ENCODE data around the gene CDH4. TPM values are rescaled to one million over a fixed set of nuclear protein-coding genes. Genes with fewer than 3 reads are reported as not detected.

CDH4 gene
- polyA plus RNA-seq, 1 experiment = 1.5 TPM

- ChIA-PET POLR2A (no interaction called here), CTCF (no interaction called here)
- Histone ChIP-seq H3K4me3 (ENCODE audit: low read depth, low read length) (no peak overlapping the region), H3K27me3 (ENCODE audit: control insufficient read depth, insufficient read depth, low read length) (no peaks in the 10 kb centered on the region), H3K36me3 (ENCODE audit: control insufficient read depth, insufficient read depth, low read length) (no peaks in the 10 kb centered on the region)
- TF ChIP-seq, protein P1, sequence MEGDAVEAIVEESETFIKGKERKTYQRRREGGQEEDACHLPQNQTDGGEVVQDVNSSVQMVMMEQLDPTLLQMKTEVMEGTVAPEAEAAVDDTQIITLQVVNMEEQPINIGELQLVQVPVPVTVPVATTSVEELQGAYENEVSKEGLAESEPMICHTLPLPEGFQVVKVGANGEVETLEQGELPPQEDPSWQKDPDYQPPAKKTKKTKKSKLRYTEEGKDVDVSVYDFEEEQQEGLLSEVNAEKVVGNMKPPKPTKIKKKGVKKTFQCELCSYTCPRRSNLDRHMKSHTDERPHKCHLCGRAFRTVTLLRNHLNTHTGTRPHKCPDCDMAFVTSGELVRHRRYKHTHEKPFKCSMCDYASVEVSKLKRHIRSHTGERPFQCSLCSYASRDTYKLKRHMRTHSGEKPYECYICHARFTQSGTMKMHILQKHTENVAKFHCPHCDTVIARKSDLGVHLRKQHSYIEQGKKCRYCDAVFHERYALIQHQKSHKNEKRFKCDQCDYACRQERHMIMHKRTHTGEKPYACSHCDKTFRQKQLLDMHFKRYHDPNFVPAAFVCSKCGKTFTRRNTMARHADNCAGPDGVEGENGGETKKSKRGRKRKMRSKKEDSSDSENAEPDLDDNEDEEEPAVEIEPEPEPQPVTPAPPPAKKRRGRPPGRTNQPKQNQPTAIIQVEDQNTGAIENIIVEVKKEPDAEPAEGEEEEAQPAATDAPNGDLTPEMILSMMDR (IDR thresholded peaks at IDR 0.05; ENCODE audit: insufficient read depth, low read depth, low read length) = no peak
- no peak for DNase-seq (ENCODE audit: low read depth)
Observed at GRCh38 chr20:61839223-61839911, 587.3 kb downstream of the CDH4 start.

- Histone ChIP-seq H3K4me3 (ENCODE audit: low read depth, low read length) (no peak overlapping the region), H3K36me3 (ENCODE audit: control insufficient read depth, insufficient read depth, low read length) (no peaks in the 10 kb centered on the region), H3K27me3 (ENCODE audit: control insufficient read depth, insufficient read depth, low read length) (no peaks in the 10 kb centered on the region)
- TF ChIP-seq, protein P1 (IDR thresholded peaks at IDR 0.05; ENCODE audit: insufficient read depth, low read depth, low read length) = no peak
- POLR2A ChIA-PET = no interaction called here
- no peak for DNase-seq (ENCODE audit: low read depth)
- CTCF ChIA-PET = no interaction called here
Observed at GRCh38 chr20:61839912-61840778, 588.1 kb downstream of the CDH4 start.

DNA sequence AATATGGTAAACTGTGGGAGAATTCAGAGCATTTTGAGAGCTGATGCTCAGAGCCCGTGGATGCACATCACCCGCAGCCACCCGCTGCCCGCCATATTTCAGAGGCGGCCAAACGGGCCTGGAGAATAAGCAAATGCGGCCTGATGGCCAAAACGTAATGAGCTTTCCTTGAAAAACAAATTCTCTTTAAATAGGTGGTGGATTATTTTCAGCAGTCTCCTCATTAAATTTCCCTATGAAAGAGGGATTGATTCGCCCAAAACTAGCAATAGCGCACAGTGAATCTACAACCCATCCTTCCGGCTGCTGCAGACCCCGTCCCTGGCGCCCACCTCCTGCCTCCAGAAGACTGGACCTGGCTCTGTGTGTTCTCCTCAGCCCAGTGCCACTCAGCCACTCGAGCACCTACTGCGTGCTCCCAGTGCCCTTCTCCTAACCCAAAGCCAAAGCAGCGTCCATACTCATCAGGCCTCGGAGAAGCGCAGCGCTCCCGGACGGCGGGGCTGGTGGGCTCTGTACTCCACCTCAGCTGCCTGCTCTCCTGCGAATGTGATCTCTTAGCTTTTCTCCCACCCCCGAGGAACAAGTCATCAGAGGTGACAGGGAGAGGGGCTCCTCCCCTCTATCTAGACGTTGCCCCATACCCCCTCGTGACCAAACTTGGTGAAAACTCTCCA, 588.9 kb downstream of the CDH4 start:
- TF ChIP-seq, protein P1 (IDR thresholded peaks at IDR 0.05; ENCODE audit: insufficient read depth, low read depth, low read length) = no peak
- DNase-seq (ENCODE audit: low read depth) = no peak
- POLR2A ChIA-PET = no interaction called here
- H3K27me3 ChIP-seq (ENCODE audit: control insufficient read depth, insufficient read depth, low read length) = no peaks in the 10 kb centered on the region
- H3K36me3 ChIP-seq (ENCODE audit: control insufficient read depth, insufficient read depth, low read length) = no peaks in the 10 kb centered on the region
- H3K4me3 ChIP-seq (ENCODE audit: low read depth, low read length) = no peak overlapping the region
- CTCF ChIA-PET = no interaction called here

DNA sequence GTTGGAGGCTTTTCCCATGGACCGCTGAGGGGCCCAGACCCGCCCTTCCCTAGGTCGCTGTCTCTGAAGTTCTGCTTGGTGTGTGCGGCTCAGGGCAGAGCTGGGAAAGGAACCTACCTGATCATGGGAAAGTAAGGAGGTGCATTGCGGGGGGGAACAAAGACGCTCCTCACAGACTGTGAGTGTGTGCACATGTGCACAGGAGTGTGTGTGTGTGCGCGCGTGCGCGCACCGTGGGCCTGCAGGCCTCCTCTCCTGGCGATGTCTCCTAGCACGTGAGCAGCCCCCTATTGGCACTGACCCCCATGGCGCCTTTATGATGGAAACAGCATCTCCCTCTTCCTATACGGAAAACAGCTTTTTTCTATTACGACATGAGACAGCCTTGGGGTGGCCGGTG, 589.5 kb downstream of the CDH4 start:
- CTCF ChIA-PET = no interaction called here
- TF ChIP-seq, protein P1 (IDR thresholded peaks at IDR 0.05; ENCODE audit: insufficient read depth, low read depth, low read length) = no peak

GRCh38 chr20:61841966-61842365, 589.9 kb downstream of the CDH4 start:
- POLR2A ChIA-PET = no interaction called here
- CTCF ChIA-PET = no interaction called here

More for the DNA sequence above, 589.5 kb downstream of the CDH4 start:
- POLR2A ChIA-PET = no interaction called here
- no peaks in the 10 kb centered on the region for H3K36me3 ChIP-seq (ENCODE audit: control insufficient read depth, insufficient read depth, low read length)
- DNase-seq (ENCODE audit: low read depth) = no peak
- no peaks in the 10 kb centered on the region for H3K27me3 ChIP-seq (ENCODE audit: control insufficient read depth, insufficient read depth, low read length)
- H3K4me3 ChIP-seq (ENCODE audit: low read depth, low read length) = no peak overlapping the region

More at GRCh38 chr20:61841966-61842365, 589.9 kb downstream of the CDH4 start:
- no peaks in the 10 kb centered on the region for H3K27me3 ChIP-seq (ENCODE audit: control insufficient read depth, insufficient read depth, low read length)
- H3K36me3 ChIP-seq (ENCODE audit: control insufficient read depth, insufficient read depth, low read length) = no peaks in the 10 kb centered on the region
- DNase-seq (ENCODE audit: low read depth) = no peak
- H3K4me3 ChIP-seq (ENCODE audit: low read depth, low read length) = no peak overlapping the region
- TF ChIP-seq, protein P1 (IDR thresholded peaks at IDR 0.05; ENCODE audit: insufficient read depth, low read depth, low read length) = no peak

Measured in BJ (cell line).